Measurements from ENCODE around the gene PCMTD2. TPM values are rescaled to one million over a fixed set of nuclear protein-coding genes. Genes with fewer than 3 reads are reported as not detected.

PCMTD2 gene
- total RNA-seq, 1 experiment from 2014 or later: 50.9 TPM

DNA sequence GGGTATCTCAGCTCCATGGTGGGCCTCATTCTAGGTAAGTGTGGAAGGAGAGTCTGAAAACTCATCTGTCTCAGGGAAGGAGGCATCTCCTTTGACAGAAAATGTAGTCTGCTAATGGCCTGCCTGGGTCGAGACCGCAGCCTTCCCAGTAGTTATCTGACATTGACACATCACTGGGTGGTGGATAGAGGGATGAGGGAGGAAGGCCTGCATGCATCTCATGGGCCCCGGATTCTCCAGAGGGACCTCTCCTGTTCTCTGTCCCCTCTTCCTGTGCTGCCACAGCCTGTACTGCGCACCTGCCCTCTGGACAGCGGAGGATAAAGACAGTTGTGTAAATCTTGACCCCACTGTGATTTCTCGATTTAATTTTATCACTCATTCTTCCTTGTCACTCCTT is 4.7 kb downstream of the PCMTD2 start:
- no peak overlapping the region; the same call in 1 of the 2 replicates for H3K27ac Mint-ChIP-seq
- no peaks in the 10 kb centered on the region for H3K9me3 Mint-ChIP-seq
- DNase-seq (ENCODE audit: low spot score) (no peak), ATAC-seq (no peak)
- ChIA-PET POLR2A (no interaction called here), CTCF (interaction anchor here (0.6 kb wide), 1 partner anchor 277 kb away, joined by 3 read pairs; no protein-coding TSS in a partner anchor)
- TF ChIP-seq NFYB (CRISPR knock-in tag; conservative IDR thresholded peaks at IDR 0.05; ENCODE audit: low read depth): no peak
- TF ChIP-seq GABPB1 (CRISPR knock-in tag; IDR thresholded peaks at IDR 0.05): no peak
- TF ChIP-seq ZNF138 (CRISPR knock-in tag; conservative IDR thresholded peaks at IDR 0.05): no peak
- TF ChIP-seq SMAD3 (CRISPR knock-in tag; IDR thresholded peaks at IDR 0.05; ENCODE audit: borderline replicate concordance): no peak
- TF ChIP-seq, protein P1, sequence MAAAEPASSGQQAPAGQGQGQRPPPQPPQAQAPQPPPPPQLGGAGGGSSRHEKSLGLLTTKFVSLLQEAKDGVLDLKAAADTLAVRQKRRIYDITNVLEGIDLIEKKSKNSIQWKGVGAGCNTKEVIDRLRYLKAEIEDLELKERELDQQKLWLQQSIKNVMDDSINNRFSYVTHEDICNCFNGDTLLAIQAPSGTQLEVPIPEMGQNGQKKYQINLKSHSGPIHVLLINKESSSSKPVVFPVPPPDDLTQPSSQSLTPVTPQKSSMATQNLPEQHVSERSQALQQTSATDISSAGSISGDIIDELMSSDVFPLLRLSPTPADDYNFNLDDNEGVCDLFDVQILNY (CRISPR knock-in tag; IDR thresholded peaks at IDR 0.05): no peak
- TF ChIP-seq, protein P2, sequence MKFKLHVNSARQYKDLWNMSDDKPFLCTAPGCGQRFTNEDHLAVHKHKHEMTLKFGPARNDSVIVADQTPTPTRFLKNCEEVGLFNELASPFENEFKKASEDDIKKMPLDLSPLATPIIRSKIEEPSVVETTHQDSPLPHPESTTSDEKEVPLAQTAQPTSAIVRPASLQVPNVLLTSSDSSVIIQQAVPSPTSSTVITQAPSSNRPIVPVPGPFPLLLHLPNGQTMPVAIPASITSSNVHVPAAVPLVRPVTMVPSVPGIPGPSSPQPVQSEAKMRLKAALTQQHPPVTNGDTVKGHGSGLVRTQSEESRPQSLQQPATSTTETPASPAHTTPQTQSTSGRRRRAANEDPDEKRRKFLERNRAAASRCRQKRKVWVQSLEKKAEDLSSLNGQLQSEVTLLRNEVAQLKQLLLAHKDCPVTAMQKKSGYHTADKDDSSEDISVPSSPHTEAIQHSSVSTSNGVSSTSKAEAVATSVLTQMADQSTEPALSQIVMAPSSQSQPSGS (CRISPR knock-in tag; IDR thresholded peaks at IDR 0.05; ENCODE audit: borderline replicate concordance, low read depth): no peak
- peaks cover 3% of the 10 kb centered on the region; the same call in 1 of the 2 replicates for H3K27me3 Mint-ChIP-seq (ENCODE audit: low read depth)
- no peak overlapping the region for H3K4me3 Mint-ChIP-seq
- no peaks in the 10 kb centered on the region; the same call in 1 of the 2 replicates for H3K36me3 Mint-ChIP-seq
- H3K4me1 Mint-ChIP-seq: peaks cover 25% of the 10 kb centered on the region

DNA sequence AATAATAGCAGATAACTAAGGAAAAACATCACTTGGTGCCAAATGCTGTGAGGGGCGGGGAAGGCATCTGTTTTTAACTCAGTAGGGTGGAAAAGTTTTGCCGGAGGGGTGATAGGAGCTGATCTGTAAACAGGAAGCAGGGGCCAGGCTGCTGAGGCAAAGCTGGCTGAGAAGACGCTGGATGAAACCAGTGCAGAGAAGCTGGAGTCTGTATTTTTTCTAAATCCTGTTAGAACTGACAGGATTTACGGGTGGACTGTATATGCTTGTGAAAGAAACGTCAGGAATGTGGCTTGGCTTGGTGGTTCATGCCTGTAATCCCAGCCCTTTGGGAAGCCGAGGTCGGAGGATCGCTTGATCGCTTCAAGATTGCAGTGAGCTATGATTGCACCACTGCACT is 5.6 kb downstream of the PCMTD2 start:
- Mint-ChIP-seq H3K36me3 (no peaks in the 10 kb centered on the region; the same call in 1 of the 2 replicates), H3K27ac (peak overlapping the region; percentile 79), H3K9me3 (no peaks in the 10 kb centered on the region), H3K4me1 (peaks cover 23% of the 10 kb centered on the region), H3K27me3 (ENCODE audit: low read depth) (no peaks in the 10 kb centered on the region), H3K4me3 (no peak overlapping the region)
- DNase-seq (ENCODE audit: low spot score) (no peak), ATAC-seq (no peak)
- ChIA-PET POLR2A (interaction anchor here (0.7 kb wide), 1 partner anchor 8 kb away, joined by 3 read pairs; no protein-coding TSS in a partner anchor), CTCF (interaction anchor here (1.1 kb wide), 1 partner anchor 38 kb away, joined by 3 read pairs; no protein-coding TSS in a partner anchor)
- TF ChIP-seq, protein P3, sequence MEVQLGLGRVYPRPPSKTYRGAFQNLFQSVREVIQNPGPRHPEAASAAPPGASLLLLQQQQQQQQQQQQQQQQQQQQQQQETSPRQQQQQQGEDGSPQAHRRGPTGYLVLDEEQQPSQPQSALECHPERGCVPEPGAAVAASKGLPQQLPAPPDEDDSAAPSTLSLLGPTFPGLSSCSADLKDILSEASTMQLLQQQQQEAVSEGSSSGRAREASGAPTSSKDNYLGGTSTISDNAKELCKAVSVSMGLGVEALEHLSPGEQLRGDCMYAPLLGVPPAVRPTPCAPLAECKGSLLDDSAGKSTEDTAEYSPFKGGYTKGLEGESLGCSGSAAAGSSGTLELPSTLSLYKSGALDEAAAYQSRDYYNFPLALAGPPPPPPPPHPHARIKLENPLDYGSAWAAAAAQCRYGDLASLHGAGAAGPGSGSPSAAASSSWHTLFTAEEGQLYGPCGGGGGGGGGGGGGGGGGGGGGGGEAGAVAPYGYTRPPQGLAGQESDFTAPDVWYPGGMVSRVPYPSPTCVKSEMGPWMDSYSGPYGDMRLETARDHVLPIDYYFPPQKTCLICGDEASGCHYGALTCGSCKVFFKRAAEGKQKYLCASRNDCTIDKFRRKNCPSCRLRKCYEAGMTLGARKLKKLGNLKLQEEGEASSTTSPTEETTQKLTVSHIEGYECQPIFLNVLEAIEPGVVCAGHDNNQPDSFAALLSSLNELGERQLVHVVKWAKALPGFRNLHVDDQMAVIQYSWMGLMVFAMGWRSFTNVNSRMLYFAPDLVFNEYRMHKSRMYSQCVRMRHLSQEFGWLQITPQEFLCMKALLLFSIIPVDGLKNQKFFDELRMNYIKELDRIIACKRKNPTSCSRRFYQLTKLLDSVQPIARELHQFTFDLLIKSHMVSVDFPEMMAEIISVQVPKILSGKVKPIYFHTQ (CRISPR knock-in tag; IDR thresholded peaks at IDR 0.05): no peak
- no peak for TF ChIP-seq ESRRA (CRISPR knock-in tag; IDR thresholded peaks at IDR 0.05; ENCODE audit: borderline replicate concordance)
- TF ChIP-seq, protein P4, sequence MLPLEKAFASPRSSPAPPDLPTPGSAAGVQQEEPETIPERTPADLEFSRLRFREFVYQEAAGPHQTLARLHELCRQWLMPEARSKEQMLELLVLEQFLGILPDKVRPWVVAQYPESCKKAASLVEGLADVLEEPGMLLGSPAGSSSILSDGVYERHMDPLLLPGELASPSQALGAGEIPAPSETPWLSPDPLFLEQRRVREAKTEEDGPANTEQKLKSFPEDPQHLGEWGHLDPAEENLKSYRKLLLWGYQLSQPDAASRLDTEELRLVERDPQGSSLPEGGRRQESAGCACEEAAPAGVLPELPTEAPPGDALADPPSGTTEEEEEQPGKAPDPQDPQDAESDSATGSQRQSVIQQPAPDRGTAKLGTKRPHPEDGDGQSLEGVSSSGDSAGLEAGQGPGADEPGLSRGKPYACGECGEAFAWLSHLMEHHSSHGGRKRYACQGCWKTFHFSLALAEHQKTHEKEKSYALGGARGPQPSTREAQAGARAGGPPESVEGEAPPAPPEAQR (CRISPR knock-in tag; IDR thresholded peaks at IDR 0.05): no peak
- no peak for TF ChIP-seq ZNF219 (CRISPR knock-in tag; IDR thresholded peaks at IDR 0.05; ENCODE audit: borderline replicate concordance)
- TF ChIP-seq TP53 (CRISPR knock-in tag; IDR thresholded peaks at IDR 0.05): no peak
- no peak for TF ChIP-seq CREB1 (CRISPR knock-in tag; IDR thresholded peaks at IDR 0.05)
- TF ChIP-seq, protein P5, sequence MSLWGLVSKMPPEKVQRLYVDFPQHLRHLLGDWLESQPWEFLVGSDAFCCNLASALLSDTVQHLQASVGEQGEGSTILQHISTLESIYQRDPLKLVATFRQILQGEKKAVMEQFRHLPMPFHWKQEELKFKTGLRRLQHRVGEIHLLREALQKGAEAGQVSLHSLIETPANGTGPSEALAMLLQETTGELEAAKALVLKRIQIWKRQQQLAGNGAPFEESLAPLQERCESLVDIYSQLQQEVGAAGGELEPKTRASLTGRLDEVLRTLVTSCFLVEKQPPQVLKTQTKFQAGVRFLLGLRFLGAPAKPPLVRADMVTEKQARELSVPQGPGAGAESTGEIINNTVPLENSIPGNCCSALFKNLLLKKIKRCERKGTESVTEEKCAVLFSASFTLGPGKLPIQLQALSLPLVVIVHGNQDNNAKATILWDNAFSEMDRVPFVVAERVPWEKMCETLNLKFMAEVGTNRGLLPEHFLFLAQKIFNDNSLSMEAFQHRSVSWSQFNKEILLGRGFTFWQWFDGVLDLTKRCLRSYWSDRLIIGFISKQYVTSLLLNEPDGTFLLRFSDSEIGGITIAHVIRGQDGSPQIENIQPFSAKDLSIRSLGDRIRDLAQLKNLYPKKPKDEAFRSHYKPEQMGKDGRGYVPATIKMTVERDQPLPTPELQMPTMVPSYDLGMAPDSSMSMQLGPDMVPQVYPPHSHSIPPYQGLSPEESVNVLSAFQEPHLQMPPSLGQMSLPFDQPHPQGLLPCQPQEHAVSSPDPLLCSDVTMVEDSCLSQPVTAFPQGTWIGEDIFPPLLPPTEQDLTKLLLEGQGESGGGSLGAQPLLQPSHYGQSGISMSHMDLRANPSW (CRISPR knock-in tag; conservative IDR thresholded peaks at IDR 0.05; ENCODE audit: low read depth): no peak
- no peak for TF ChIP-seq HMGA2 (CRISPR knock-in tag; IDR thresholded peaks at IDR 0.05)
- TF ChIP-seq ZNF121 (CRISPR knock-in tag; IDR thresholded peaks at IDR 0.05): no peak
- no peak for TF ChIP-seq FOXJ3 (CRISPR knock-in tag; IDR thresholded peaks at IDR 0.05; ENCODE audit: borderline replicate concordance)
- TF ChIP-seq, protein P6, sequence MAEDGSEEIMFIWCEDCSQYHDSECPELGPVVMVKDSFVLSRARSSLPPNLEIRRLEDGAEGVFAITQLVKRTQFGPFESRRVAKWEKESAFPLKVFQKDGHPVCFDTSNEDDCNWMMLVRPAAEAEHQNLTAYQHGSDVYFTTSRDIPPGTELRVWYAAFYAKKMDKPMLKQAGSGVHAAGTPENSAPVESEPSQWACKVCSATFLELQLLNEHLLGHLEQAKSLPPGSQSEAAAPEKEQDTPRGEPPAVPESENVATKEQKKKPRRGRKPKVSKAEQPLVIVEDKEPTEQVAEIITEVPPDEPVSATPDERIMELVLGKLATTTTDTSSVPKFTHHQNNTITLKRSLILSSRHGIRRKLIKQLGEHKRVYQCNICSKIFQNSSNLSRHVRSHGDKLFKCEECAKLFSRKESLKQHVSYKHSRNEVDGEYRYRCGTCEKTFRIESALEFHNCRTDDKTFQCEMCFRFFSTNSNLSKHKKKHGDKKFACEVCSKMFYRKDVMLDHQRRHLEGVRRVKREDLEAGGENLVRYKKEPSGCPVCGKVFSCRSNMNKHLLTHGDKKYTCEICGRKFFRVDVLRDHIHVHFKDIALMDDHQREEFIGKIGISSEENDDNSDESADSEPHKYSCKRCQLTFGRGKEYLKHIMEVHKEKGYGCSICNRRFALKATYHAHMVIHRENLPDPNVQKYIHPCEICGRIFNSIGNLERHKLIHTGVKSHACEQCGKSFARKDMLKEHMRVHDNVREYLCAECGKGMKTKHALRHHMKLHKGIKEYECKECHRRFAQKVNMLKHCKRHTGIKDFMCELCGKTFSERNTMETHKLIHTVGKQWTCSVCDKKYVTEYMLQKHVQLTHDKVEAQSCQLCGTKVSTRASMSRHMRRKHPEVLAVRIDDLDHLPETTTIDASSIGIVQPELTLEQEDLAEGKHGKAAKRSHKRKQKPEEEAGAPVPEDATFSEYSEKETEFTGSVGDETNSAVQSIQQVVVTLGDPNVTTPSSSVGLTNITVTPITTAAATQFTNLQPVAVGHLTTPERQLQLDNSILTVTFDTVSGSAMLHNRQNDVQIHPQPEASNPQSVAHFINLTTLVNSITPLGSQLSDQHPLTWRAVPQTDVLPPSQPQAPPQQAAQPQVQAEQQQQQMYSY (CRISPR knock-in tag; IDR thresholded peaks at IDR 0.05): no peak
- TF ChIP-seq, protein P7, sequence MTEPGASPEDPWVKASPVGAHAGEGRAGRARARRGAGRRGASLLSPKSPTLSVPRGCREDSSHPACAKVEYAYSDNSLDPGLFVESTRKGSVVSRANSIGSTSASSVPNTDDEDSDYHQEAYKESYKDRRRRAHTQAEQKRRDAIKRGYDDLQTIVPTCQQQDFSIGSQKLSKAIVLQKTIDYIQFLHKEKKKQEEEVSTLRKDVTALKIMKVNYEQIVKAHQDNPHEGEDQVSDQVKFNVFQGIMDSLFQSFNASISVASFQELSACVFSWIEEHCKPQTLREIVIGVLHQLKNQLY (CRISPR knock-in tag; IDR thresholded peaks at IDR 0.05): no peak
- TF ChIP-seq, protein P8, sequence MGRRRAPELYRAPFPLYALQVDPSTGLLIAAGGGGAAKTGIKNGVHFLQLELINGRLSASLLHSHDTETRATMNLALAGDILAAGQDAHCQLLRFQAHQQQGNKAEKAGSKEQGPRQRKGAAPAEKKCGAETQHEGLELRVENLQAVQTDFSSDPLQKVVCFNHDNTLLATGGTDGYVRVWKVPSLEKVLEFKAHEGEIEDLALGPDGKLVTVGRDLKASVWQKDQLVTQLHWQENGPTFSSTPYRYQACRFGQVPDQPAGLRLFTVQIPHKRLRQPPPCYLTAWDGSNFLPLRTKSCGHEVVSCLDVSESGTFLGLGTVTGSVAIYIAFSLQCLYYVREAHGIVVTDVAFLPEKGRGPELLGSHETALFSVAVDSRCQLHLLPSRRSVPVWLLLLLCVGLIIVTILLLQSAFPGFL (CRISPR knock-in tag; IDR thresholded peaks at IDR 0.05; ENCODE audit: borderline replicate concordance): no peak
- TF ChIP-seq RORB (CRISPR knock-in tag; IDR thresholded peaks at IDR 0.05): no peak

All from WTC11 (cell line).